Measurements from ENCODE around the gene FJX1.
A peak's percentile ranks its signal among the peaks of the same experiment; 100 is the strongest.

FJX1 gene

GRCh38 chr11:35609656-35610055 is 8.6 kb upstream of the FJX1 start:
- DNase-seq, result no peak

DNA sequence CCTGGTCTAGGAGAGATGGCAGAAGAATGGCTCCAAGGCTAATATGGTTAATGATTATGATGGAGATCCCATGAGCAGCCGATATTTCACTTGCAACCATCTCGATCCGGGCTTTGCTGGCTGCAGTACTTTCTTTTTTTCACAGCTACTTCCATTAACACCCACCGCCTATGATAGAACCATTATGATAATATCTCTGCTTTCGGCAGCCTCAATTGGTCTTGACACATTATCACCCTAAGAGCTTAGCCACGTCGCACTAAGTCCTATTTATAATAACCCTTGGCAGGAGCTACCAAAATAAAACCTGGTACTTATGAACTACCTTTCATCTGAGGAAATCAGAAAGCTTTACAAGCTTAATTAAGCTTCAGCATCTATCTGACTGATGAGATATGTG is 7.6 kb upstream of the FJX1 start:
- no peak for DNase-seq

GRCh38 chr11:35611741-35612140 is 6.5 kb upstream of the FJX1 start:
- no peak for DNase-seq

DNA sequence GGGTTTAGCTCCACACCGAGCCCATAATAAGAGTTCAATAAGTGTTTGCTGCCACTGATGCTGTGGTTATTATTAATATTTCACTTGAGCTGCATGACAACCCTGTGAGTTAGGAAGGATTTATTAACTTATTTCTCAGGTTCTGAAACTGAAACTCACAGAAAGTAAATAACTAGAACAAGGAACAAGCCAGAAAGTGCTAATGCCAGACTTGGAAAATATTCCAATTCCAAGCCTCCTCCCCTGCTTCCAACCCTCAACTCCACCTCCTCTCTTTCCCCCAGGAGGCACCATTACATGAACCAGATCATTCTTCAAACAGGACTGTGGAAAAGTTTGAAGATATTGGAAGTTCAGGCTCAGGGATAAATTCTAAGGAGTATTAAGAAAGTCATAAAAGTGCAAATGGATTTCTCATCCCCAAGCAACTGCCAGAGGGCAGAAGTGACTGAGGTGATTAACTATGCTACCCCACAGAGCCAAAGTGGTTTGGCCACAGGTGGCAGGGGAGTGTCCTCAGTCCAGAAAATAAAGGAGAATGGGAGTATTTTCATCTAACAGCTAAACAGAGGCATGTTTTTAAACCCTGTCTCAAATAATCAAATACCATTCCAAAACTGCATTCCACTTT is 3.2 kb upstream of the FJX1 start:
- DNase-seq, result peak; percentile 13

GRCh38 chr11:35615921-35616900 is 2.0 kb upstream of the FJX1 start:
- DNase-seq, result peak; percentile 57

DNA sequence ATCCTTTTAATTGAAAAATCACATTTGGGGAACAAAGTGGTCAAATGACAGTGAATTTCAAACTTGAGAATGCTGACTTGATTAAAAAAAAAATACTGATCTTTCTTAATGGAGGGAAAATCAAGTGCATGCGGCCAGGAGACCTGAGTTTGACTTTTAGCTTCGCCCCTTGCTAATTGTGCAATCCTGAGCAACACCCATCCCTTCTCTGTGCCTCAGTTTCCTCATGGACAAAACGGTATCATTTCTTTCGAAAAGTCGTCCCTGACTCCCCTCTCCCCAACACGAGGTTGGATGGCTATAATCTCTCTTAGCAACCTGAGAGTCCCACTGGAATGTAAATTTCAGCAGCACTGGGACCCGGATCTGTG is 959 bp upstream of the FJX1 start:
- DNase-seq, result no peak

- no peak for DNase-seq
Observed at GRCh38 chr11:35618497-35619115, 346 bp downstream of the FJX1 start.

DNA sequence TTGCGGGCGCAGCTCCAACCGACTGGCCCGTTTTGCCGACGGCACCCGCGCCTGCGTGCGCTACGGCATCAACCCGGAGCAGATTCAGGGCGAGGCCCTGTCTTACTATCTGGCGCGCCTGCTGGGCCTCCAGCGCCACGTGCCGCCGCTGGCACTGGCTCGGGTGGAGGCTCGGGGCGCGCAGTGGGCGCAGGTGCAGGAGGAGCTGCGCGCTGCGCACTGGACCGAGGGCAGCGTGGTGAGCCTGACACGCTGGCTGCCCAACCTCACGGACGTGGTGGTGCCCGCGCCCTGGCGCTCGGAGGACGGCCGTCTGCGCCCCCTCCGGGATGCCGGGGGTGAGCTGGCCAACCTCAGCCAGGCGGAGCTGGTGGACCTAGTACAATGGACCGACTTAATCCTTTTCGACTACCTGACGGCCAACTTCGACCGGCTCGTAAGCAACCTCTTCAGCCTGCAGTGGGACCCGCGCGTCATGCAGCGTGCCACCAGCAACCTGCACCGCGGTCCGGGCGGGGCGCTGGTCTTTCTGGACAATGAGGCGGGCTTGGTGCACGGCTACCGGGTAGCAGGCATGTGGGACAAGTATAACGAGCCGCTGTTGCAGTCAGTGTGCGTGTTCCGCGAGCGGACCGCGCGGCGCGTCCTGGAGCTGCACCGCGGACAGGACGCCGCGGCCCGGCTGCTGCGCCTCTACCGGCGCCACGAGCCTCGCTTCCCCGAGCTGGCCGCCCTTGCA is 1.0 kb downstream of the FJX1 start:
- DNase-seq, result peak; percentile 54

- peak; percentile 31 for DNase-seq
Observed at GRCh38 chr11:35619855-35620640, 1.8 kb downstream of the FJX1 start.

DNA sequence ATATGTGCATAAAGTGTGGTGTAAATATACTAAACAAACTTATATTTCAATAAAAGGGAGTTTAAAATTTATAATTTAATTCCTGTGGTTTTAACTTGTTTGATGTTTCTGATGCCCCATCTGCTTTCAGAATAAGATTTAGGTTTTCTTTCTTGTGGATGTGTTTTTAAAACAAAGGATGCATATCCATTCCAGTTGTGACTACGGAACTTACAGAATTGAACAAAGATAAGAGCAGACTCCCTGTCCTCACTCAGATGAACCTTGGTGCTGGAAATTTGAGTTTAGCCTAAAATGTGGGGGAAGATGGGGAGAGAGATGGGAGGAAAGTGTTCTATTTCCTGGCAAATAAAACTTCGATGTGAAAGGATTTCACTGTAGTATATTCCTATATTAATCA is 2.5 kb downstream of the FJX1 start:
- no peak for DNase-seq

DNA sequence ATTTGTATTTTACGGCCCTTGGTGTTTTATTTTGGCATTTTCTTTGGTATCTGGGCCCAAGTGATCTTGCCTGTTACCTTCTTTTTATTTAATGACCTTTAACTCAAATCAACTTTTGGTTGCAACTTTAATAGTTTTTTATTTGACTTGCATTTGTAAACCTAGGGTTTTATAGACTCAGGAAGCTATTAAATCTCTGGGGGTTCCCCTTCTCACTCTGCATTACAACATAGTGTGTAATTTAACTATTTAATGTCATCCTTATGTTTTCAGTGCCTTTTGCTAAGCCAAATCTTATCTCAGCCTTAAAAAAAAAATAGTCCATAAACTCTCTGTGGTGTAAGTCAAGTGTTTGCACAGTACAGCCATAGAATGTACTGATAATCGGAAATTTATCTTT is 3.4 kb downstream of the FJX1 start:
- DNase-seq, result no peak

GRCh38 chr11:35622070-35622469 is 3.8 kb downstream of the FJX1 start:
- no peak for DNase-seq

GRCh38 chr11:35623621-35624168 is 5.4 kb downstream of the FJX1 start:
- no peak for DNase-seq

- no peak for DNase-seq
Observed at GRCh38 chr11:35624316-35624715, 6.1 kb downstream of the FJX1 start.

DNA sequence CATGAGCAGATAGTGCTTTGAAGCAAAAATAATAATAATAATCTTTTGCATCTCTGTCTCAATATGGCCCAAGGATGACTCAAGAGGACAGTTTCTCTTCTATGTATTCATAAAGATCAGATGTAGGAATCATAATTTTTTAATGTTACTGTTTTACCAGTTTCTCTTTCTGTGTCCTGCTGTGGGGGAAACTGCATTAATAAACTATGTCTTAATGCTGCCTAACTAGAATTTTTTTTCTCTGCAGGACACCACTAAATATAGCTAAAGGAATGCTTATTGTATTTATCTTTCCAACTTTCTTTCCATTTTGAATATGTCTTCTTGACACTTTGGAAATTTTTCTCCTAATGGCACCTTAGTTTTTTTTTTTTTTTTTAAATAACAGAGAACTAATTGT is 6.5 kb downstream of the FJX1 start:
- no peak for DNase-seq

GRCh38 chr11:35626501-35626900 is 8.2 kb downstream of the FJX1 start:
- no peak for DNase-seq

DNA sequence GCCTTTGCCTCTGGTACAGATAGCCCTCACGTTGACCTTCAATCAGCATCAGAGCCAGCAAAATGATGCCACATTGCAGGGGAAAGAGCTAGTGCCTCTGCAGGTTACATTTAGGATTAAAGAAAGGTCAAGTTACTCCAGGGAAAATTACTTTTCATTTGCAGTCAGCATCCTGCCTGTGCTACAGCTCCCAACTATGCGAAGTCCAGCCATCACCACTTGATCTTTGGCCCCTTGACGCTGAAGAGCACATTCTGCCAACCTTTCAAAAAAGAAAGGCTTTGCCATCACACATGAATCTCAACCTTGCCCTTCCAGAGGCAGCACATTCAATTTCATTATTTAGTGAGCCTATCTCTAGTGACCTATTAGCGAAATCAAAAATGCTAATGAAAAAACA is 11.3 kb downstream of the FJX1 start:
- no peak for DNase-seq

DNA sequence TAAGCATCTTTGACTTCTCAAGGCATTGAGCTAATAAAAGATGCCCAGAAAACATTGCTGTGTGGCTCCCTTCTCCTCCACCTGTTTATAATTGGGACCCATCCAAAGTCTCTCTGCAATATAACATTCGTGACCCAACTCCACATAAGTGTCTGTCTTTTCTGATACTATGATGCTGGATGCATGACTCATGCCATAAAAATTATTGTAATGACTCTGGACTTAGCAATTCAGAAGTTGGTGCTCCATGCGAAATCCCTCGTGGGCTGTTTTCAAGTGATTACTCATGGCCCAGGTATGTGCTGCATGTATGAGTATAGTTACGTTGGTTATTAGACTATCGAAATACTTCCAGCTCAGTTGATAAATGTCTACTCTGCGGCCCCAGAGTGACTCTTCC is 11.7 kb downstream of the FJX1 start:
- DNase-seq, result no peak

DNA sequence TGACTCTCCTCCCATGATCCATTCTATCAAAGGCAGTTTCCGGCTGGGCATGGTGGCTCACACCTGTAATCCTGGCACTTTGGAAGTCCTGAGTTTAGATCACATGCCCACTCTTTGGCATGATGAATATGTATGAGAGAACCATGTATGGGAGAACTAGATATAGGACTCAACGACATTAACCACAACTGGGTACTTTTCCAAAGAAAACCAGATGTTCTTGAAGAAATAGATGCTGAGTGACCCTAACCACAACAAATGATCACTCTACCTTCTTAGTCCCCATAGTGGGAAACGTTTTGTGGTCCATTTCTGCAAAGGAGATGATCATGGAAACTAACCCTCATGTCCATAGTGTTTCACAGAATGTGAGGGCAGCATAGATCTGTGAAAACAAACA is 13.6 kb downstream of the FJX1 start:
- no peak for DNase-seq

DNA sequence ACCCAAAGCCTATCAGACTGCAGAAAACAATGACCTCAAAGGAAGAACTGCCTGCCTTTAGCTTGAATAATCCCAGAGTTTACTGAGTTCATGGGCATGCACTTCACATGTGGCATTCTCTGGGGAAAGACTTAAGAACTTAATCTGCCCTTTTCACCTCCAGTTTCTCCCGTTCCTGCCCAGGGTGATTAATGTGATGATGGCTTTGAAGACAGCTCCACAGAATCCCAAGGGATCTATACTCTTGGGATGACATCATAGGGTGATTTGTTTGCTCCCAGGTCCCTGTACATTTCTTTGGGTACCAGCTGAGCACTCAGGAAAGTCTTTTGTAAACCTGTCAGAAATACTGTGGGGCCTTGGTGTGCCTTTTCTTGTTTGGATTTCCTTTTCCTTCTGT is 14.0 kb downstream of the FJX1 start:
- no peak for DNase-seq

GRCh38 chr11:35633827-35634423 is 15.7 kb downstream of the FJX1 start:
- no peak for DNase-seq

- DNase-seq, result no peak
Observed at GRCh38 chr11:35635933-35636332, 17.7 kb downstream of the FJX1 start.

Data from NCI-H345 (cell line).